Astrocyte of the cerebellum (primary cell): Measurements from ENCODE around the gene ADGRF4.

Experiments used
- DNase-seq: peaks from one replicate; pipeline ENCODE4 v3.0.0-alpha.2; 2011; ENCODE audit warnings: low read depth
- H3K4me3 ChIP-seq: 2 replicates; pipeline ENCODE4 v1.5.1; 2011; ENCODE audit warnings: mild to moderate bottlenecking, low read depth, low read length, moderate library complexity
- CTCF ChIP-seq: IDR thresholded peaks from 2 replicates; pipeline ENCODE4 v1.5.1; 2012; ENCODE audit warnings: low read length, low read depth, moderate library complexity, mild to moderate bottlenecking; ENCODE audit errors: missing control alignments
- in situ Hi-C: cut with HindIII; loops from 2 replicates; pipeline ENCODE4 v1.10.0; 2017; ENCODE audit warnings: low sequenced_read_pairs

Gene ADGRF4

GRCh38 chr6:47680724-47681123, 17.7 kb upstream of the ADGRF4 start:
- in situ Hi-C loops = no loop called here
- TF ChIP-seq CTCF = no peak
- no peak overlapping the region for H3K4me3 ChIP-seq
- no peak for DNase-seq

GRCh38 chr6:47681201-47681990, 17.0 kb upstream of the ADGRF4 start:
- in situ Hi-C loops = no loop called here

GRCh38 chr6:47686411-47686810, 12.0 kb upstream of the ADGRF4 start:
- in situ Hi-C loops = no loop called here

More at GRCh38 chr6:47681201-47681990, 17.0 kb upstream of the ADGRF4 start:
- DNase-seq = no peak
- no peak overlapping the region for H3K4me3 ChIP-seq
- no peak for TF ChIP-seq CTCF

GRCh38 chr6:47687432-47687831, 10.9 kb upstream of the ADGRF4 start:
- no peak for TF ChIP-seq CTCF
- in situ Hi-C loops = no loop called here
- no peak overlapping the region for H3K4me3 ChIP-seq
- no peak for DNase-seq

More at GRCh38 chr6:47686411-47686810, 12.0 kb upstream of the ADGRF4 start:
- no peak for DNase-seq
- H3K4me3 ChIP-seq = no peak overlapping the region
- TF ChIP-seq CTCF = no peak

- in situ Hi-C loops = no loop called here
- no peak for TF ChIP-seq CTCF
- H3K4me3 ChIP-seq = no peak overlapping the region
- no peak for DNase-seq
Measured at GRCh38 chr6:47690214-47690613, 8.2 kb upstream of the ADGRF4 start.

- H3K4me3 ChIP-seq = no peak overlapping the region
- no peak for TF ChIP-seq CTCF
- in situ Hi-C loops = no loop called here
- no peak for DNase-seq
Measured at GRCh38 chr6:47690791-47691190, 7.6 kb upstream of the ADGRF4 start.
